Heart left ventricle (tissue), 16 donors: Measurements from ENCODE around the gene SFR1. TPM values are rescaled to one million over a fixed set of nuclear protein-coding genes. Genes with fewer than 3 reads are reported as not detected.

Experiments
- ATAC-seq, 4 donors: fragments of 200-7000 bp; cut with Tn5 transposase; one replicate each; pipeline ENCODE4 v1.9.1; 2020 to 2022; ENCODE audit warnings: moderate library complexity in 4 of 4, mild to moderate bottlenecking in 3 of 4, moderate number of reproducible peaks in 1 of 4
- DNase-seq, 5 donors: peaks; one replicate each; pipeline ENCODE4 v3.0.0-alpha.2; 2020
- H3K27ac ChIP-seq, 12 donors: fragments of 200-600 bp; sonication (generic) in 4 of 12; one replicate each; pipeline versions ENCODE4 v1.5.0 to v1.8.0; 2016 to 2022; ENCODE audit warnings: mild to moderate bottlenecking in 2 of 12
- H3K27me3 ChIP-seq, 9 donors: fragments of 200-600 bp; sonication (generic) in 2 of 9; one replicate each; pipeline versions ENCODE4 v1.5.1 to v1.8.0; 2016 to 2022; ENCODE audit warnings: mild to moderate bottlenecking in 3 of 9
- H3K36me3 ChIP-seq, 9 donors: fragments of 200-600 bp; sonication (generic) in 2 of 9; one replicate each; pipeline versions ENCODE4 v1.5.0 to v1.8.0; 2018 to 2022; ENCODE audit warnings: mild to moderate bottlenecking in 2 of 9
- H3K4me1 ChIP-seq, 12 donors: fragments of 200-600 bp; sonication (generic) in 4 of 12; one replicate each; pipeline versions ENCODE4 v1.5.0 to v1.8.0; 2016 to 2022; ENCODE audit warnings: mild to moderate bottlenecking in 3 of 12
- H3K4me3 ChIP-seq, 12 donors: fragments of 200-600 bp; sonication (generic) in 4 of 12; one replicate each; pipeline versions ENCODE4 v1.5.0 to v1.8.0; 2017 to 2022; ENCODE audit warnings: mild to moderate bottlenecking in 9 of 12, moderate library complexity in 4 of 12
- H3K9me3 ChIP-seq, 12 donors: fragments of 200-600 bp; sonication (generic) in 4 of 12; one replicate each; pipeline versions ENCODE4 v1.5.0 to v1.8.0; 2016 to 2022; ENCODE audit warnings: mild to moderate bottlenecking in 1 of 12
- CTCF ChIP-seq, 12 donors: fragments of 200-600 bp; sonication (generic) in 4 of 12; IDR thresholded peaks; one replicate each; pipeline versions ENCODE4 v1.5.0 to v1.8.0; 2018 to 2022; ENCODE audit warnings: antibody characterized with exemption in 12 of 12, mild to moderate bottlenecking in 5 of 12
- POLR2A ChIP-seq, 2 donors: fragments of 450-650 bp; IDR thresholded peaks; one replicate each; pipeline ENCODE4 v1.6.1; 2017; ENCODE audit warnings: antibody characterized with exemption in 2 of 2, mild to moderate bottlenecking in 2 of 2, moderate library complexity in 2 of 2
- WGBS, 4 donors: extraction: QIAGEN DNeasy Blood & Tissue Kit in 2 of 4; methylation state at CpG; one replicate each; pipeline versions ENCODE4 v1.1.5 to v1.1.7; 2013 to 2018; 5-methylcytosine and 5-hydroxymethylcytosine counted together
- intact Hi-C, 10 donors: fragments of 100-400 bp; cut with DNase I; formaldehyde crosslinking; loops; one replicate each; pipeline versions ENCODE4 v1.11.1 to v1.14.2; 2022
- polyA plus RNA-seq, 2 donors: library from polyadenylated mRNA; stranded (reverse); fragments of 200-250 nt; gene quantifications; one replicate each; pipeline ENCODE4 v1.2.3, GENCODE V29; 2013
- total RNA-seq, 9 donors: library from RNA; depleted of rRNA in 2 of 9; stranded (reverse); fragments of >200 nt in 2 of 9; fragmentation: NEBNext Ultra II Directional in 3 of 9; extraction: Animal tissue kit (Norgen Biotek cat#: 25700) in 3 of 9; gene quantifications; one replicate each; pipeline versions ENCODE4 v1.1.0 to v1.2.4, GENCODE V29; 2016 to 2023
- donor health status: ischemic (EF 13 %, LVEDD 7.1; RV severe dilation, severe dysfunction).
- donor health status: healthy with polysubstance abuse.
- donor health status: DM: no; HTN: yes; CAD: no.
- donor health status: DM: no; HTN: no; CAD: no.
- donor health status: ischemic (EF 25% LVEDD 6.9; RV normal size, moderate dysfunction).
- donor health status: ischemic (EF 25% LVEDD 5.7; RV mildly dilated, moderate dysfunction).
- donor health status: healthy.
- donor health status: DM: yes; HTN: yes; CAD: no.
- donor health status: ischemic (EF 35%, LVEDD 5.7; RV mildly dilated, moderate dysfunction).
- donor health status: nonischemic (EF 11% LVEDD 7.7; RV severe dilation, severe dysfunction).
- donor health status: DM: yes; HTN: yes; CAD: no.
- donor health status: PGD.
- donor health status: ischemic (EF 29% LVEDD 5.4; RV normal size, mild dysfunction).
- donor health status: nonischemic (EF 23%, LVEDD 6.1; RV moderate dilation, normal function).

The SFR1 gene
- total and polyA plus RNA-seq, 11 donors = 5.4 to 10.1 (median 7.6) TPM

- WGBS, 4 donors = 76 to 88% (median 80%) methylated on average over 1 of the region's 1 CpG
- H3K27ac ChIP-seq = no peak overlapping the region
- intact Hi-C loops = loop anchor here in 9 of 10 donors (5.0 to 10.0 kb wide), 12 partner anchors 96 to 236 kb away; partner anchors contain the start of genes SLK (in 4 of the 9), GSTO1 (in 2 of the 9), STN1 (in 2 of the 9) and CFAP43 (in 1 of the 9)
Measured at GRCh38 chr10:104123397-104123796, 1.4 kb downstream of the SFR1 start.

GRCh38 chr10:104127411-104127810 is 5.4 kb downstream of the SFR1 start:
- peak in 1 of 5 donors; percentile 6 for DNase-seq
- WGBS, 4 donors = 44 to 68% (median 62%) methylated on average over 2 of the region's 2 CpGs
- Histone ChIP-seq H3K4me3 (no peak overlapping the region), H3K36me3 (peaks cover 0 to 32% (median 8%) of the 10 kb centered on the region in 9 donors), H3K27ac (no peak overlapping the region), H3K27me3 (no peaks in the 10 kb centered on the region), H3K4me1 (peaks cover 0 to 14% (median 7%) of the 10 kb centered on the region in 12 donors), H3K9me3 (no peaks in the 10 kb centered on the region)
- ATAC-seq = peak; percentile 53 to 70 (median 60)
- intact Hi-C loops = loop anchor here in 4 of 10 donors (10.0 kb wide), 4 partner anchors 127 to 233 kb away; partner anchors contain the start of genes GSTO1 (in 1 of the 4), SLK (in 1 of the 4) and STN1 (in 1 of the 4)
- TF ChIP-seq POLR2A (IDR thresholded peaks at IDR 0.05) (no peak), CTCF (IDR thresholded peaks at IDR 0.05) (peak in 3 of 12 donors; percentile 8 to 32 (median 13))

More at GRCh38 chr10:104123397-104123796, 1.4 kb downstream of the SFR1 start:
- Histone ChIP-seq H3K4me3 (no peak overlapping the region), H3K4me1 (peaks cover 0 to 28% (median 13%) of the 10 kb centered on the region in 12 donors), H3K27me3 (no peaks in the 10 kb centered on the region), H3K36me3 (peaks cover 0 to 32% (median 8%) of the 10 kb centered on the region in 9 donors), H3K9me3 (no peaks in the 10 kb centered on the region)
- ATAC-seq (no peak), DNase-seq (no peak)
- TF ChIP-seq CTCF (IDR thresholded peaks at IDR 0.05) (peak in 5 of 12 donors; percentile 15 to 39 (median 30)), POLR2A (IDR thresholded peaks at IDR 0.05) (no peak)

GRCh38 chr10:104128214-104128613 is 6.2 kb downstream of the SFR1 start:
- Histone ChIP-seq H3K4me1 (peaks cover 0 to 7% (median 0%) of the 10 kb centered on the region in 12 donors), H3K36me3 (peaks cover 0 to 32% (median 8%) of the 10 kb centered on the region in 9 donors), H3K27me3 (no peaks in the 10 kb centered on the region), H3K9me3 (no peaks in the 10 kb centered on the region), H3K27ac (no peak overlapping the region), H3K4me3 (no peak overlapping the region)
- intact Hi-C loops = loop anchor here in 4 of 10 donors (10.0 kb wide), 4 partner anchors 127 to 233 kb away; partner anchors contain the start of genes GSTO1 (in 1 of the 4), SLK (in 1 of the 4) and STN1 (in 1 of the 4)
- no peak for TF ChIP-seq POLR2A (IDR thresholded peaks at IDR 0.05)
- no peak for TF ChIP-seq CTCF (IDR thresholded peaks at IDR 0.05)
- 83 to 97% (median 91%) methylated on average over 2 of the region's 2 CpGs for whole genome bisulfite sequencing, 4 donors
- no peak for ATAC-seq
- DNase-seq = no peak

- ATAC-seq (no peak), DNase-seq (no peak)
- intact Hi-C loops = no loop called here
- peaks cover 0 to 7% (median 0%) of the 10 kb centered on the region in 12 donors for H3K4me1 ChIP-seq
- peaks cover 0 to 18% (median 8%) of the 10 kb centered on the region in 9 donors for H3K36me3 ChIP-seq
- H3K27ac ChIP-seq = no peak overlapping the region
- no peak overlapping the region for H3K4me3 ChIP-seq
- H3K27me3 ChIP-seq = peaks cover 0 to 7% (median 0%) of the 10 kb centered on the region in 9 donors
- H3K9me3 ChIP-seq = no peaks in the 10 kb centered on the region
- 57 to 75% (median 70%) methylated on average over 3 of the region's 3 CpGs for WGBS, 4 donors
- no peak for TF ChIP-seq CTCF (IDR thresholded peaks at IDR 0.05)
Measured at GRCh38 chr10:104130041-104130440, 8.1 kb downstream of the SFR1 start.
